Cardiac fibroblast (primary cell): ENCODE measurements around the gene CORO6.

ENCODE experiments used
- DNase-seq, 2 donors: peaks; one replicate each; pipeline versions ENCODE4 v3.0.0 to v3.0.0-alpha.2; 2010; ENCODE audit warnings: low read depth in 2 of 2
- H3K4me3 ChIP-seq, 2 donors: replicated peaks in 1 of 2; 1 replicate in 1 of 2; 2 replicates in 1 of 2; pipeline ENCODE4 v1.5.1; 2011; ENCODE audit warnings: low read depth in 2 of 2, low read length in 2 of 2, mild to moderate bottlenecking in 2 of 2, moderate library complexity in 1 of 2
- TF ChIP-seq, protein P1 (sequence below): IDR thresholded peaks from one replicate; pipeline ENCODE4 v1.5.1; 2011; ENCODE audit warnings: low read depth, mild to moderate bottlenecking, low read length, inconsistent platforms

Gene CORO6

DNA sequence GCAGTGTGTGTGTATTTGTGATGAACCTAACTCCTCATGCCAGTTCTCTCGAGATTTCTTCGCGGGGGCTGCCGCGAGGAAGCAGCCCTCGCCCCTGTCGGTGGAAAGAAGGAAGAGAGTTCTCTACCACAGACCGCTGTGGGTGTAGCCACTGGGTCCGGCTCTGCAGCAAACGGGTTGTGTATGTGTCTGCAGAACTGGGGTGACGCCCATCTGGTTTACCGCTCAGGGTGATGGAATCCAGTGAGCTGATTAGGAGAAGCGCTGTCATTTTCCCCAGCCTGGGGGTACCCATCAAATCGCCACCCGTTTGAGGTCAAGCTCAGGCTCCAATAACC is 7.7 kb downstream of the CORO6 start:
- H3K4me3 ChIP-seq, result peak overlapping the region in 1 of 2 donors; percentile 26
- DNase-seq, result peak in 1 of 2 donors; percentile 29
- TF ChIP-seq, protein P1, sequence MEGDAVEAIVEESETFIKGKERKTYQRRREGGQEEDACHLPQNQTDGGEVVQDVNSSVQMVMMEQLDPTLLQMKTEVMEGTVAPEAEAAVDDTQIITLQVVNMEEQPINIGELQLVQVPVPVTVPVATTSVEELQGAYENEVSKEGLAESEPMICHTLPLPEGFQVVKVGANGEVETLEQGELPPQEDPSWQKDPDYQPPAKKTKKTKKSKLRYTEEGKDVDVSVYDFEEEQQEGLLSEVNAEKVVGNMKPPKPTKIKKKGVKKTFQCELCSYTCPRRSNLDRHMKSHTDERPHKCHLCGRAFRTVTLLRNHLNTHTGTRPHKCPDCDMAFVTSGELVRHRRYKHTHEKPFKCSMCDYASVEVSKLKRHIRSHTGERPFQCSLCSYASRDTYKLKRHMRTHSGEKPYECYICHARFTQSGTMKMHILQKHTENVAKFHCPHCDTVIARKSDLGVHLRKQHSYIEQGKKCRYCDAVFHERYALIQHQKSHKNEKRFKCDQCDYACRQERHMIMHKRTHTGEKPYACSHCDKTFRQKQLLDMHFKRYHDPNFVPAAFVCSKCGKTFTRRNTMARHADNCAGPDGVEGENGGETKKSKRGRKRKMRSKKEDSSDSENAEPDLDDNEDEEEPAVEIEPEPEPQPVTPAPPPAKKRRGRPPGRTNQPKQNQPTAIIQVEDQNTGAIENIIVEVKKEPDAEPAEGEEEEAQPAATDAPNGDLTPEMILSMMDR, result no peak

DNA sequence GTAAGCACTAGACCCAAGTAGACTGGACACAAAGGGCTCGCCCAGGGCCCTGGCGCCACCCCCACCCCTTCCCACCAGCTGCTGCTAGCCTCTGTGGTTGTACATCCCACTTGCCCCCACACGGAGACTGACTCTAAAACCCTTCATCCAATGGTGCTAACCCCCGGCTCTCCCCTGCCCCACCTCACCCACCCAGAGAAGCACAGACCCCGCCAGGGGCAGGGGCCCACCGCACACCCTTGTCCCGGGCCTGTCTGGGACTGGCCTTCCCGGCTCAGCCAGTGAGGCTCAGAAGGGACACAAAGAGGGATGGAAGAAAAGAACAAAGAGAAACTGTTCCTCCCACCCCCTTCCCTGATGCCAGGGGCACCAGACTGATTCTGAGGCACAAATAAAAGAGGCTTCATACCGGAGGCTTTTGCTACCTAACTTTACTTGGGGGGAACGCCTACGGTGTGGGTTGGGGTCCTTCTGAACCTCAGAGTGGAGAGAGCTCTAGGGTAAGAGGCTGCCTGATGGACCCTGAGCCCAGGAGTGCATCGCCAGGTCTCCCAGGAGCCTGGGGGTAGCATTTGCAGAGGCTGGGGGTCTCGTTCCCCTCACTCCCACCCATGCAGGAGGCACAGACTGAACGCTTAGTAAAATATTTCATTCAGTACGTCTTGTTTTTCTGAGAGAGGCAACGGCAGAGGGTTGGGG is 8.2 kb downstream of the CORO6 start:
- no peak for DNase-seq
- TF ChIP-seq, protein P1, result no peak
- no peak overlapping the region for H3K4me3 ChIP-seq

DNA sequence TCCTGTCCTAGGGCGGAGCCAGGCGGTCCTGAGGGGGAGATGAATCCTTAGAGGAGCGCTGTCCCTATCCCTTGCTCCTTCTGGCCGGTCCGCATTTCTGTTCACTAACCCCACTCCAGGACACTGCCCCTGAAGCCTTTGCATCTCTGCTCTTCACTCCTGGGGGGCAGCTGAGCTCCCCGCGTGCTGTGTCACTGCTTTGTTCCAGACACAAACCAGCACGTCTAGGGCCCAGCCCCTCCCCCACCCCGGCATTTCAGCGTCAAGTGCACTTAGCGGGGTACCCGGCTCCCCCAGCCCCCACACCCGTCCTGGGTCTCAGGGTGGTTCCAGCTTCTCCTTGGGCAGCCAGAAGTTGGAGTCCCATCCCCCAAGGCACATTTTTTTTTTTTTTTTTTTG is 8.9 kb downstream of the CORO6 start:
- TF ChIP-seq, protein P1, result no peak
- DNase-seq, result no peak
- H3K4me3 ChIP-seq, result peak overlapping the region; percentile 17 to 33

DNA sequence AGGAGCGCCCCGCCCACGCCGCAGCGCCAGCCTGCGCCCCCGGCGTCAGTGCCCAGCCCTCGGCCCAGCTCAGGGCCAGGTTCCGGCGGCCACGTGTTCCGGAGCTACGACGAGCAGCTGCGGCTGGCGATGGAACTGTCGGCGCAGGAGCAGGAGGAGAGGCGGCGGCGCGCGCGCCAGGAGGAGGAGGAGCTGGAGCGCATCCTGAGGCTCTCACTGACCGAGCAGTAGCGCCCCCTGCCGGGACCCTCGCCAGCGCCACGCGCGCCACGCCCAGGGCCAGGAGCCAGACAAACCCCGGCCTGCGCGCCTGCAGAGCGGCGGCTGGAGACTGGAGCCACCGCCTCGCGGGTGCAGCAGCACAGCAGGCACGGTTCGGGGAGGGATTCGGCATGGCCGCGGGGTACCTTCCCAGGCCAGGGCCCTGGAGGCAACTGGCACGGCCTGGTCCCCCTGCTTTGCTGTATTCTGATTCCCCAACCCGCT is 9.3 kb downstream of the CORO6 start:
- peak; percentile 90 to 93 for DNase-seq
- H3K4me3 ChIP-seq, result peak overlapping the region; percentile 17 to 33
- TF ChIP-seq, protein P1, result peak; percentile 55

DNA sequence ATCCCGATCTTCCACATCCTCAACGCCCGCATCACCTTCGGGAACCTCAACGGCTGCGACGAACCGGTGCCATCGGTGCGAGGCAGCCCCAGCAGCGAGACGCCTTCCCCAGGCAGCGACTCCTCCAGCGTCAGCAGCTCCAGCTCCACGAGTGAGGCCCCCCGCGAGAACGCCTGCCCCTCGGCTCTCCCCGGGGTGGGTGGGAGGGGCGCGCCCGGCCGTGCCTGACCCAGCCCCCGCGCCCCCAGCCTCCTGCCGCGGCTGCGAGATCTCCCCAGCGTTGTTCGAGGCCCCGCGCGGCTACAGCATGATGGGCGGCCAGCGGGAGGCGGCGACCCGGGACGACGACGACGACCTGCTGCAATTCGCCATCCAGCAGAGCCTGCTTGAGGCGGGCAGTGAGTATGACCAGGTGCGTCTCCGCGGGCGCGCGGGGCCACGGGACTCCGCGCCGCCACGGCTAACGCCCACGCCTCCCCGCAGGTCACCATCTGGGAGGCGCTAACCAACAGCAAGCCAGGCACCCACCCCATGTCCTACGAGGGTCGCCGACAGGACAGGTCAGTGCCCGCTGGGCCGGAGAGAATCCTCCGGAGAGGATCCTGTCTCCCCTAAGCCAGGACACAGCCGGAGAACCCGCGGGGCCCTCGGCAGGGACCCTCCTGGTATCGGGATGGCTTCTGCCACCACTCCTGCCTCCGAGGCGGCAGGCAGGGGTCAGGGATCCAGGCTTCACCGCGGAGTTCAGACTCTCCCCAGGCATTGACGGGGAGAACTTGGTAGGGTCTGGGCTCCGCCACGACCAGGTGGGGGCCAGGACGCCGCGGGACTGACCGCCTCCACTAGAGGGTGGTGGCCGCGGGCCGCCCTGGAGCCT is 10.1 kb downstream of the CORO6 start:
- TF ChIP-seq, protein P1, result no peak
- no peak overlapping the region for H3K4me3 ChIP-seq
- no peak for DNase-seq

DNA sequence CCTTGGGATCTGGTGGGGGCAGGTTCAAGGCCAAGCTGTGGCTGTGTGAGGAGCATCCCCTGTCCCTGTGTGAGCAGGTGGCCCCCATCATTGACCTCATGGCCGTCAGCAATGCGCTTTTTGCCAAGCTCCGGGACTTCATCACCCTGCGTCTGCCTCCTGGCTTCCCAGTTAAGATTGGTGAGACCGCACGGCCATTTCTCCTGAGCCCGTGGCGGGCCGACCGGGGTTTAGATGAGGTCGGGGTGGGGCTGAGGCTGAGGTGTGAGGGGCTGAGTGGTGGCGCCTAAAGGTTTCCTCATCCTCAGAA is 10.7 kb downstream of the CORO6 start:
- no peak for DNase-seq
- TF ChIP-seq, protein P1, result no peak
- H3K4me3 ChIP-seq, result no peak overlapping the region
